CD4-positive, alpha-beta T cell treated with Interleukin-10 for 1 hour (primary cell): Measurements from ENCODE around the gene KLF14.
"Not testable (repeated sequence)": the region's sequence is repeated elsewhere in the genome, so short reads cannot be mapped to it uniquely, and the experiment has no call there.

Experiments
- DNase-seq: peaks from one replicate; pipeline ENCODE4 v3.0.0-alpha.2; 2020

The KLF14 gene

DNA sequence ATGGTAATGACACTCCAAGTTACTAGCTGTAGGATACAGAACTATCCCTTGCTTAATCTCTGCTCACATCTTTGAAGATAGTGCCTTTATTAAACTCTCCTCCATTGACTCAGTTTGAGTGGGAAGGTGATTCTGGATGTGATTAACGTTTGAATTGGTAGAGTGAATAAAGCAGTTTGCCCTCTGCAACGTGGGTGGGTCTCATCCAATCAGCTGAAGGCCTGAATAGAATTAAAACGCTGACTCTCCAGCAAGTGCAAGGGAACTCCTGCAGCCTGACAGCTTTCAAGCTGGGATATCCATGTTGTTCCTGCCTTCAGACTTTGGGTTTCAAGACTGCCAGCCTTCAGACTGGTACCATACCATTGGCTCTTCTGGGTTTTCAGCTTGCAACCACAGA, 21.6 kb downstream of the KLF14 start:
- no peak for DNase-seq

DNA sequence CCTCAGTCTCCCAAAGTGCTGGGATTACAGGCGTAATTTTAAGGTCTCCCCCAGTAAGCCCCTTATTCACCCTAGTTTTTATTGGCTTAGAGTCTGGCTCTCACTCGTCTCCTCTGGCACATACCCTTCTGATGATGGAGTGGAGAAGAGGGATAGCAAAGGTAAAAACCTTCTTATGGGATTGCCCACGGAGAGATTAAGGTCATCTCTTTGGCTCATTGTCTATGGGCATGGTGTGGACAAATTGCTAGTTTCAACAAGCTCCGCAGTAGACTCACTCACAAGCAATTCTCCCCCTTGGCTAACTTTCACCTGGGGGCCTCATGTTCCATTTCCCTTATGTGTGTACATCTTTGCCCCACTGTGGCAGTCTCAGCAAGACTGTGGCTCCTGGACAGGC, 25.2 kb downstream of the KLF14 start:
- DNase-seq: no peak

DNA sequence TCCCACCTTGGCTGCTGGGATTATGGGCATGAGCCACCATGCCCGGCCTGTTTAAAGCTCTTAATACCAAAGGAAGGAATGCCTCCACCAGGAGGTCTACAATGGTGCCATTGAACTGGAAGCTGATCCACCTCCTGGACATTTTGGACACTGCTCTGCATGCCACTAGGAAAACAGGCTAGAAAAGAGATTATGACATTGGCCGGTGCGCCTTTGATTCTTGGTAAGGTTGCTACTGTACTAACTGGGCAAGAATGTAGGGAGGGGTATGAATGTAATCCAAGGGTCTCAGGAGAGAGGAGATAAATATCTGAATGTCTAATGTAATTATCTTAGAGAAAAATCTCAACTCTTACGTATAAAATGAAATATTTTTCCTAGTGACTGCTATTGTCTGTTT, 26.0 kb downstream of the KLF14 start:
- no peak for DNase-seq

DNA sequence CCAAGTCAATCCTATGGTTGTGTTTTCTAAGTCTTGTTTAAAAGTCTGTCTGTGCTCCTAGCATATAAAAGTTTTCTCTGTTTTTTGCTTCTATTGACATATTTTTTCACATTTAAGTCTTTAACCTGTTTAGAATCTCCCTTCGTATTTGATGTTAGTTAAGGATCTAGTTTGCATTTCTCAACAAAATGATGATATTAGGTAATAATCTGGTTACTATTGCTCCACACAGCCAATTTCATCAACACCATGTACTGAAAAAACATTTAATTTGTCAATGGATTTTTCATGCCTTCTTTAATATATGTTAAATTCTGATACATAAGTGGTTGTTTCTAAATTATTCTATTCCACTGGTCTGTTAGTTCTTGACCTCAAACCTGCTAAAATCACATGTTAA, 30.2 kb downstream of the KLF14 start:
- no peak for DNase-seq

DNA sequence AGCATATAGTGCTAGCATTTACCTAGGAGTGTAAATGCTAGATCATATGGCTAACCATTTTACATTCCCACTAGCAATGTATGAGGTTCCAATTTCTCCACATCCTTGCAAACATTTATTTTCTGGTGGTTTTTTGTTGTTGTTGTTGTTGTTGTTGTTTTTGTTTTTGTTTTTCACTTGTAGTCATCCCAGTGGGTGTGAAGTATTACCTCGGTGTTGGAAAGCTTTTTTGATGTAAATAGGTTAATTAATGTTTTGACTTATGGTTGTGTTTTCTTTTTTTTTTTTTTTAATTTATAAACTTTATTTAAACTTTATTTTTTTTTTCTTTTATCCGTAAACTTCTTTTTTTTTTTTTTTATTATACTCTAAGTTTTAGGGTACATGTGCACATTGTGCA, 32.4 kb downstream of the KLF14 start:
- no peak for DNase-seq

DNA sequence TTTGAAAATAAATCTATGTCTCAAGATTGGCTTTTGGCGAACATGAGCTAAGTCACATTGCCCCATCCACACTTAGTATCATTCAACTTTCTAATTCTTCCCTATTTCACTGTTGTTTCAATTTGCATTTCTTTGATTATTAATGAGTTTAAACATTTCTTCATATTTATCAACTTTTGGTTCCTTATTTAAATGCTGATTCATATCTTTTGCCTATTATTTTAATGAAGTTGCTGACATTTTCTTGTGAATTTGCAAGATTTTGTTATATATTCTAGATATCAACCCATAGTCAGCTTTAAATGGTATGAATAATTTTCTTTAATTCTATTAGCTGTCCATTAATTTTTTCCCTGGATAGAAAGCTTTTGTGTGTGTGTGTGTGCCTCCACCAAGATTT, 33.2 kb downstream of the KLF14 start:
- no peak for DNase-seq

DNA sequence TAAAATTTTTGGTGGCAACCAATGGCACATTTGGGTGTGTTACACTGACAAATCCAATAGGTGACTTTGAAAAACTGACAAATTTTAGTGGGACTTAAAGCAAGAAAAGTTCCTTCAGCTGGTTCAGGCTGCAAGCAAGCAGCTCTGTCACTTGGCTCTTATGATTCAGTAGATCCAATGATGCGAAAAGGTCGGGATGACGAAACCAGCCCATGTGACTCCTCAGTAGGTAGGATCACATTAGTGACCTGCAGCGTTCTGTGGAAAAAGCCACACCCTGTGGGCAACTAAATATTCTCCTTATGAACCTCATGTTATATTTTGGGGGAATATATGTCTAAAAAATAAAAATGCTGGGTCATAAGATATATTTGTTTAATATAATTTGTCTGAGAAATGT, 34.3 kb downstream of the KLF14 start:
- no peak for DNase-seq

DNA sequence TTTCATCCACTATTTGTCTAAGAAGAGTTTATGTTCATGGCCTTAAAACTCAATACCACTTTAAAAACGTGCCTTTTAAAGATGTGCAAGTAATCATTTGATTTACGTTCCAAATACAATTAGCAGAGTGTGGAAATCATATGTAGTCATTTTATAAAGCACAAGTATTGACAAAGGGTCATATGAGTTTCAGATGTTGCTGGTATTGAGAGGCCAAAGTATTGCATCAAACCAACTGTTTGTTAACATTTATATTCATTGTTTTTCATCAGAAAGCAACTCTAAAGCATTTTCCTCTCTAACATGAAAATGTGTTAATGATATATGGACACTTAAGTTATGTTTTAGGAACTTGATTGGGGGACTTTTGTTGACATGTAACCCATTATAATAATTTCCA, 36.2 kb downstream of the KLF14 start:
- no peak for DNase-seq

DNA sequence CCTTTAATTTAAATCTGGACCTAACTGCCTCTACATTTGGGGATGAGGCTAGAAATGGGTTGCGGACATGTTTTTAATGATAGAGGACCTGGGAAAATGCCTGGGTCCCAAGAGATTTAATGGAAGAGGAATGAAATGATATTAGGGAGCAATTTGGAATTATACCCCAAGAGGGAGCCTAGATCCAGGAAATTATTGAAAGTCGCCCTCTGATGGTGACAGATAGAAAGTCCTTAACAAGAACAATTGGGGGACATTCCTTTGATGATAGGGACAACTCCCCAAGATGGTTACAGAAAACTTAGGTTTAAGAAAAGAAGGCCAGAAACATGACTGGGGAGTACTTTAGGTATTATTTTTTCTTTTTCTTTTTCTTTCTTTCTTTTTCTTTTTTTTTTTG, 38.2 kb downstream of the KLF14 start:
- DNase-seq: peak; percentile 6

DNA sequence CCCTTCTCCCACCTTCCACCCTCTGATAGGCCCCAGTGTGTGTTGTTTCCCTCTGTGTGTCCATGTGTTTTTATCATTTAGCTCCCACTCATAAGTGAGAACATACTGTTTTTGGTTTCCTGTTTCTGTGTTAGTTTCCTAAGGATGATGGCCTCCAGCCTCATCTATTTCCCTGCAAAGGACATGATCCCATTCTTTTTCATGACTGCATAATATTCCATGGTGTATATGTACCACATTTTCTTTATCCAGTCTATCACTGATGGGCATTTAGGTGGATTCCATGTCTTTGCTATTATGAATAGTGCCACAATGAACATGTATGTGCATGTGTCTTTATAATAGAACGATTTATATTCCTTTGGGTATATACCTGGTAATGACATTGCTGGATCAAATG, 41.6 kb downstream of the KLF14 start:
- DNase-seq: not testable (repeated sequence)

DNA sequence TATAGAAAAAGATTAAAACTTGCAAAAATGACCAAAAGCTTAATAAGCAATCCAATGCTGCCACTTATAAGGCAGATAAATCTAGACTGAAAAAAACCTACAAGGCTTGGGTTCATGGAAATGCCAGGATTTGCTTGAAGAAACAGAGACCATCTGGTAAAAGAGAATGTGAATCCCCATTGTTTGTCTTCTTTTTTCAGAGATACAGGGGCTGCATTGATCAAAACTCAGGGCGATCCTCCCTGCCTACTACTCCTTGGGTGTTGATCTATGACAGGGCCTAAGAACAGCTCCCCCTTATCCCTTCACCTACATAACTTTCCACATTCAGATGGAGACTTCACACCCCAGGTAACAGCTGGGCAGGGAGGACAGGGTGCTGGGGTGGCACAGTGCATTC, 44.3 kb downstream of the KLF14 start:
- no peak for DNase-seq

DNA sequence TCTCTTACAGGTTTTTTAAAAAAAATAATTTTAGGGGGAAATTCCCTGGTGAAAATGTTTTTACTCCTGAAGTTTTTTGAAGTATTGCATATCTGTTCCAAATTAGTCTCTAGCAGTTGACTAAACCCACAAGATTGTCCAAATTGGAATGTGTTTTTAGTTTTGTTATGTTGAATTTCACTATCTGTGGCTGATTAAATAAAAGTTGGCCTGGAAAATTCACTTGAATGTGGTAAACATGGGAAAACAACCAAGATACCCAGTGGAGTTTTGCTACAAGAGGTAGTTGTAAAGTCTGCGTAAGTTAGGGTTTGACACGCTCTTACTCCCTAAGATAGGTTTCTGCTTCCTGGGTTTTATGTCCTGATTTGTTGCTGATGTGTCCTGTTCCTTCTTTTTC, 51.0 kb downstream of the KLF14 start:
- no peak for DNase-seq
